GM18499 (cell line): ENCODE results near the gene KDM2B.

Source experiments
- ATAC-seq: cut with Tn5 transposase; IDR thresholded peaks from one replicate; pipeline ENCODE4 v1.9.1; 2021; ENCODE audit warnings: moderate number of reproducible peaks; ENCODE audit not compliant: insufficient read depth, unreplicated experiment

KDM2B gene

GRCh38 chr12:121442028-121442948 lies 138.5 kb downstream of the KDM2B start:
- no peak for ATAC-seq

- no peak for ATAC-seq
These were observed 139.3 kb downstream of the KDM2B start for GRCh38 chr12:121441555-121441954.

GRCh38 chr12:121440768-121441167 lies 140.1 kb downstream of the KDM2B start:
- no peak for ATAC-seq

- ATAC-seq: no peak
These were observed 141.1 kb downstream of the KDM2B start for GRCh38 chr12:121439715-121440114.

GRCh38 chr12:121438905-121439304 lies 141.9 kb downstream of the KDM2B start:
- ATAC-seq: no peak

GRCh38 chr12:121436706-121437105 lies 144.1 kb downstream of the KDM2B start:
- no peak for ATAC-seq

- no peak for ATAC-seq
These were observed 147.9 kb downstream of the KDM2B start for GRCh38 chr12:121432740-121433480.

GRCh38 chr12:121430833-121431415 lies 149.9 kb downstream of the KDM2B start:
- ATAC-seq: no peak

- no peak for ATAC-seq
These were observed 151.9 kb downstream of the KDM2B start for GRCh38 chr12:121428883-121429282.

GRCh38 chr12:121427556-121428050 lies 153.2 kb downstream of the KDM2B start:
- no peak for ATAC-seq

- ATAC-seq: no peak
These were observed 156.2 kb downstream of the KDM2B start for GRCh38 chr12:121424624-121424975.

- no peak for ATAC-seq
These were observed 156.9 kb downstream of the KDM2B start for GRCh38 chr12:121423682-121424623.

GRCh38 chr12:121423253-121423652 lies 157.6 kb downstream of the KDM2B start:
- no peak for ATAC-seq

GRCh38 chr12:121420109-121420508 lies 160.7 kb downstream of the KDM2B start:
- no peak for ATAC-seq

- ATAC-seq: no peak
These were observed 163.0 kb downstream of the KDM2B start for GRCh38 chr12:121417847-121418246.

- no peak for ATAC-seq
These were observed 166.9 kb downstream of the KDM2B start for GRCh38 chr12:121413917-121414316.

GRCh38 chr12:121405211-121405610 lies 175.6 kb downstream of the KDM2B start:
- ATAC-seq: no peak

GRCh38 chr12:121404734-121405133 lies 176.1 kb downstream of the KDM2B start:
- no peak for ATAC-seq

- ATAC-seq: no peak
These were observed 177.1 kb downstream of the KDM2B start for GRCh38 chr12:121403721-121404120.
